Suprapubic skin (tissue), 4 donors: Measurements from ENCODE around the gene CD160. TPM values are rescaled to one million over a fixed set of nuclear protein-coding genes. Genes with fewer than 3 reads are reported as not detected.
A peak's percentile ranks its signal among the peaks of the same experiment; 100 is the strongest.

Experiments used
- DNase-seq, 2 donors: peaks; one replicate each; pipeline ENCODE4 v3.0.0-alpha.2; 2019; ENCODE audit warnings: low spot score in 2 of 2
- H3K27ac ChIP-seq: fragments of 200-600 bp; sonication (generic); one replicate; pipeline ENCODE4 v1.5.1; 2019
- H3K27me3 ChIP-seq: fragments of 200-600 bp; sonication (generic); one replicate; pipeline ENCODE4 v1.5.1; 2019
- H3K36me3 ChIP-seq: fragments of 200-600 bp; sonication (generic); one replicate; pipeline ENCODE4 v1.5.1; 2019
- H3K4me1 ChIP-seq: fragments of 200-600 bp; sonication (generic); one replicate; pipeline ENCODE4 v1.5.1; 2019
- H3K4me3 ChIP-seq: fragments of 200-600 bp; sonication (generic); one replicate; pipeline ENCODE4 v1.5.1; 2019; ENCODE audit warnings: mild to moderate bottlenecking
- H3K9me3 ChIP-seq: fragments of 200-600 bp; sonication (generic); one replicate; pipeline ENCODE4 v1.5.1; 2019
- CTCF ChIP-seq, 2 donors: fragments of 200-600 bp in 1 of 2; fragments of 450-650 bp in 1 of 2; sonication (generic) in 1 of 2; IDR thresholded peaks; one replicate each; pipeline ENCODE4 v1.5.1; 2016 to 2019; ENCODE audit warnings: antibody characterized with exemption in 2 of 2, mild to moderate bottlenecking in 1 of 2, moderate library complexity in 1 of 2
- EP300 ChIP-seq: sonication (generic); formaldehyde crosslinking; IDR thresholded peaks from one replicate; pipeline ENCODE4 v1.6.1; 2017; ENCODE audit warnings: antibody characterized with exemption
- POLR2A ChIP-seq, 2 donors: fragments of 450-650 bp; IDR thresholded peaks; one replicate each; pipeline ENCODE4 v1.6.1; 2017; ENCODE audit warnings: antibody characterized with exemption in 2 of 2, mild to moderate bottlenecking in 2 of 2, moderate library complexity in 2 of 2
- POLR2AphosphoS5 ChIP-seq, 3 donors: sonication (generic); formaldehyde crosslinking; IDR thresholded peaks; one replicate each; pipeline ENCODE4 v1.6.1; 2017; ENCODE audit warnings: antibody characterized with exemption in 3 of 3
- WGBS: methylation state at CpG from one replicate; pipeline ENCODE4 v1.1.5; 2018; 5-methylcytosine and 5-hydroxymethylcytosine counted together
- total RNA-seq, 4 donors: library from RNA; depleted of rRNA; stranded (reverse); fragments of >200 nt; gene quantifications; one replicate each; pipeline ENCODE4 v1.1.0, GENCODE V29; 2016

The CD160 gene
- total RNA-seq, 4 donors from 2014 or later, result not detected

- H3K27ac ChIP-seq, result no peak overlapping the region
- no peaks in the 10 kb centered on the region for H3K9me3 ChIP-seq
- TF ChIP-seq POLR2AphosphoS5 (IDR thresholded peaks at IDR 0.05), result no peak
- no peak for TF ChIP-seq EP300
- TF ChIP-seq CTCF (IDR thresholded peaks at IDR 0.05), result no peak
- no peak for TF ChIP-seq POLR2A (IDR thresholded peaks at IDR 0.05)
- WGBS, result 92% methylated on average over 4 of the region's 4 CpGs
- H3K36me3 ChIP-seq, result peaks cover 43% of the 10 kb centered on the region
- no peaks in the 10 kb centered on the region for H3K4me1 ChIP-seq
- DNase-seq, result no peak
- no peaks in the 10 kb centered on the region for H3K27me3 ChIP-seq
- no peak overlapping the region for H3K4me3 ChIP-seq
Observed at GRCh38 chr1:145740269-145740668, 21.0 kb downstream of the CD160 start.

- Histone ChIP-seq H3K4me3 (no peak overlapping the region), H3K4me1 (peaks cover 4% of the 10 kb centered on the region), H3K27ac (no peak overlapping the region), H3K36me3 (peaks cover 83% of the 10 kb centered on the region), H3K27me3 (no peaks in the 10 kb centered on the region), H3K9me3 (no peaks in the 10 kb centered on the region)
- no peak for DNase-seq
- 92% methylated on average over 9 of the region's 9 CpGs for WGBS
- no peak for TF ChIP-seq POLR2AphosphoS5 (IDR thresholded peaks at IDR 0.05)
- TF ChIP-seq EP300, result no peak
- TF ChIP-seq POLR2A (IDR thresholded peaks at IDR 0.05), result no peak
- no peak for TF ChIP-seq CTCF (IDR thresholded peaks at IDR 0.05)
Observed at GRCh38 chr1:145747398-145748247, 28.3 kb downstream of the CD160 start.

- H3K27ac ChIP-seq, result no peak overlapping the region
- peaks cover 61% of the 10 kb centered on the region for H3K36me3 ChIP-seq
- H3K4me3 ChIP-seq, result no peak overlapping the region
Observed at GRCh38 chr1:145750426-145750825, 31.1 kb downstream of the CD160 start.

GRCh38 chr1:145751491-145752037 is 32.3 kb downstream of the CD160 start:
- peak overlapping the region; percentile 57 for H3K27ac ChIP-seq

More at GRCh38 chr1:145750426-145750825, 31.1 kb downstream of the CD160 start:
- Histone ChIP-seq H3K4me1 (peaks cover 4% of the 10 kb centered on the region), H3K9me3 (no peaks in the 10 kb centered on the region), H3K27me3 (no peaks in the 10 kb centered on the region)
- DNase-seq, result no peak
- WGBS, result 75% methylated on average over 5 of the region's 5 CpGs
- no peak for TF ChIP-seq EP300
- no peak for TF ChIP-seq CTCF (IDR thresholded peaks at IDR 0.05)
- no peak for TF ChIP-seq POLR2AphosphoS5 (IDR thresholded peaks at IDR 0.05)
- no peak for TF ChIP-seq POLR2A (IDR thresholded peaks at IDR 0.05)

More at GRCh38 chr1:145751491-145752037, 32.3 kb downstream of the CD160 start:
- WGBS, result 68% methylated on average over 5 of the region's 5 CpGs
- Histone ChIP-seq H3K4me3 (no peak overlapping the region), H3K9me3 (no peaks in the 10 kb centered on the region), H3K36me3 (peaks cover 55% of the 10 kb centered on the region), H3K27me3 (no peaks in the 10 kb centered on the region), H3K4me1 (peaks cover 4% of the 10 kb centered on the region)
- no peak for TF ChIP-seq CTCF (IDR thresholded peaks at IDR 0.05)
- TF ChIP-seq EP300, result no peak
- TF ChIP-seq POLR2AphosphoS5 (IDR thresholded peaks at IDR 0.05), result no peak
- TF ChIP-seq POLR2A (IDR thresholded peaks at IDR 0.05), result no peak
- DNase-seq, result no peak
